GM19238 (cell line): Measurements from ENCODE around the gene MFSD12.
"Not testable (repeated sequence)": the region's sequence is repeated elsewhere in the genome, so short reads cannot be mapped to it uniquely, and the experiment has no call there.

ENCODE experiments used
- DNase-seq: peaks from one replicate; pipeline ENCODE4 v3.0.0; 2011; ENCODE audit warnings: low spot score; ENCODE audit not compliant: insufficient read length

MFSD12 gene

DNA sequence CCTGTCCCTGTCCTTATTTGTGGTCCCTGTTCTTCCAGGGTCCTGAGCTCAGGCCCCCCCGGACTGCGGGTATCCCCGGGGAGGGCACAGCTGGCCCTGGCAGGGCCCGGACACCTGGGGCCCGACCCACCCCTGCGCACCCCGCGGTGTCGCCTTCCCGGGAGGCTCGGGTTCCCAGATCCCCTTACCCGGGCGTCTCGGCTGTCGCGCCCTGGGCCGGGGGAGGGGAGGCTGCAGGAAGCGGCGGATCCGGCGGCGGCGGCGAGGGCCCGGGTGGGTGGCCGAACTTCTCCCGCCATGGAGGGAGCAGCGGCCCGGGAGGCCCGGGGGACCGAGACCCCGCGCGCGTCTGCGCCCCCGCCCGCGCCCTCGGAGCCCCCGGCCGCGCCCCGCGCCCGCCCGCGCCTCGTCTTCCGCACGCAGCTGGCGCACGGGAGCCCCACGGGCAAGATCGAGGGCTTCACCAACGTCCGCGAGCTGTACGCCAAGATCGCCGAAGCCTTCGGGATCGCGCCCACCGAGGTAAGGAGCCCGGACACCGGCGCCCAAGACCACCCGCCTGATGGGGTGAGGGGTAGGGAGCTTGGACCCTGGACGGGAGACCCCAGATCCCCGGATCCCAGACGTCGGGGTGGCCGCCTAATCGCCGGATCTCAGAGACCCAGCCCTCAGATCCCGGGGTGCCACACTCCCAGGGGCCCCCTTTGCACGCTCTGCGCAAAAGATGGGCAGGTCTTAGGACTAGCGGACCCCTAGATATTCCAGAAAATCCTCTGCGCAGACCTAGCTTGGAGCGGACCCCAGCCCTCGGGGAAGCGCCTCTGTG, 28.1 kb upstream of the MFSD12 start, which contains the start of gene GIPC3:
TSS of gene GIPC3 (plus strand) at position 178 of the 826 bp plus-strand sequence. CDS start at position 298, 120 bp downstream.
- DNase-seq, result no peak

- not testable (repeated sequence) for DNase-seq
These were observed 26.8 kb upstream of the MFSD12 start for GRCh38 chr19:3584036-3584802.

DNA sequence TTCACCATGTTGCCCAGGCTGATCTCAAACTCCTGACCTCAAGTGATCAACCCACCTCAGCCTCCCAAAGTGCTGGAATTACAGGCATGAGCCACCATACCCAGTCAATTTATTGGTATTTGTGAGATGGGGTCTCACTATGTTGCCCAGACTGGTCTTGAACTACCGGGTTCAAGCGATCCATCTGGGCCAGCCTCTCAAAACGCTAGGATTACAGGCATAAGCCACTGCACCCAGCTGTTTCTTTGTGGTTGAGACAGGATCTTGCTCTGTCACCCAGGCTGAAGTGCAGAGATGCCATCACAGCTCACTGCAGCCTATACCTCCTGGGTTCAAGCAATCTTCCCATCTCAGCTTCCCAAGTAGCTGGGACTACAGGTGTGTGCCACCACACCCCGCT, 24.4 kb upstream of the MFSD12 start:
- not testable (repeated sequence) for DNase-seq

DNA sequence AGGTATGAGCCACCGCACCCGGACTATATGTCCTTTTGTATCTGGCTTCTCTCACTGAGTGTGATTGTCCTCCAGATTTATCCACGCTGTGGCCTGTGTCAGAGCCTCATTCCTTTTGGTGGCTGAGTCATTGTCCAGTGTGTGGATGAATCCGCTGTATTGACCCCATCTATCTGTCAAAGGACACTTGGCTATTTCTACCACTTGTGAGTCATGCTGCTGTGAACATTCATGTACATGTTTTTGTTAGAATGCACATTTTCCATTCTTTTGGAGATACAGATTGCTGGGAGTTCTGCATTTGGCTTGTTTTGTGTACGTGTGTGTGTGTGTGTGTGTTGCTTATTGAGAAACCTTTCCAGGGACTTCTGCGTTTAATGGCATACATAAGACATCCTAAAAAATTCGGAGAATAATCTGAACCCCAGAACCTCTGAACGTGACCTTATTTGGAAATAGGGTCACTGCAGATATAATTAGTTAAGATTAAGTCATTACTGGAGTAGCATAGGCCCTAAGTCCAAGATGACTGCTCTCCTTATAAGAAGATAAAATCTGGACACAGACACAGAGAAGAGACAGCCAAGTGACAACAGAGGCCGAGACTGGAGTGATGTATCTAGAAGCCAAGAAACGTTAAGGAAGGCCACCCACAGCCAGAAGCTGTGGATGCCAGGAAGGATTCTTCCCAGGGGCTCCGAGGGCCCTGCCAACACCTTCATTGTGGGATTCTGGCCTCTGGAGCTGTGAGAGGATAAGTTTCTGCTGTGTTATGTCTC, 23.0 kb upstream of the MFSD12 start:
- no peak for DNase-seq

DNA sequence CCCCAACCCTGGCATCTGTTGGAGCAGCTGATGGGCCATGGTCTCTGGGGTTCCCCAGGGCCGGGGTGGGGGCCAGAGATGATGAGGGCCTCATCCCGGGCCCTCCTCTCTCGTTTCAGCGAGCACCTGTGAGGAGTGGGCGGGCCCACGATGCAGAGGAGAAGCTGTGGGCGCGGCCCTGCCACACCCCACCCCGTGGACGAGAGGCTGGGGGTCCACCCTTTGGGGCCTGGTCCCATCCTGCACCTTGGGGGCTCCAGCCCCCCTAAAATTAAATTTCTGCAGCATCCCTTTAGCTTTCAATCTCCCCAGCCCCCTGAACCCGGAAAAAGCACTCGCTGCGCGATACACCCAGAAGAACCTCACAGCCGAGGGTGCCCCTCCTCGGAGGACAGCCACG, 21.0 kb upstream of the MFSD12 start:
- no peak for DNase-seq

DNA sequence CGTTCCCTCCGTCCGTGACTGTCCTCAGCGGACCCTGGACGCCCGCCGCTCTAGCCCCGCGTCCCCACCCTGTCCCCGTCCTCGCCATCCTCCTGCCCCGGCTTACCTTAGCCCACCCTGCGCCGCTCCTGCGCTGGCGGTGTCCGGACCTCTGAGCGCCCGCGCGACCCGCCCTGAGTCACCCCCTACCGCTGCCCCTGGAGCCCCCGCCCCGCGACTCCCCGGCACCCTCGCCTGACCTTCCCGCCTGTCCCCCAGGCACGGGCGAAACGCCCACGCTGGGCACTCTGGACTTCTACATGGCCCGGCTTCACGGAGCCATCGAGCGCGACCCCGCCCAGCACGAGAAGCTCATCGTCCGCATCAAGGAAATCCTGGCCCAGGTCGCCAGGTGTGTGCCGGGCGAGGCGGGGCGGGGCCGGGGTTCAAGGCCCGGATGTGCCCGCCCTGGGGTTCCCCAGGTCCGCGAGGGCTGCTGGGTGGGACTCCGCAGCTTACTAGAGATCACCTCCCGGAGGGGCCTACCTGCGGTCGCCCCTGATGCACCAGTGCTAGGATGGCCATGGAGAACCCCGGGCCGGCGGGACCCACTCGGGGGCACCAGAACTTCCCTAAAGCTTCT, 20.4 kb upstream of the MFSD12 start:
- DNase-seq, result no peak

DNA sequence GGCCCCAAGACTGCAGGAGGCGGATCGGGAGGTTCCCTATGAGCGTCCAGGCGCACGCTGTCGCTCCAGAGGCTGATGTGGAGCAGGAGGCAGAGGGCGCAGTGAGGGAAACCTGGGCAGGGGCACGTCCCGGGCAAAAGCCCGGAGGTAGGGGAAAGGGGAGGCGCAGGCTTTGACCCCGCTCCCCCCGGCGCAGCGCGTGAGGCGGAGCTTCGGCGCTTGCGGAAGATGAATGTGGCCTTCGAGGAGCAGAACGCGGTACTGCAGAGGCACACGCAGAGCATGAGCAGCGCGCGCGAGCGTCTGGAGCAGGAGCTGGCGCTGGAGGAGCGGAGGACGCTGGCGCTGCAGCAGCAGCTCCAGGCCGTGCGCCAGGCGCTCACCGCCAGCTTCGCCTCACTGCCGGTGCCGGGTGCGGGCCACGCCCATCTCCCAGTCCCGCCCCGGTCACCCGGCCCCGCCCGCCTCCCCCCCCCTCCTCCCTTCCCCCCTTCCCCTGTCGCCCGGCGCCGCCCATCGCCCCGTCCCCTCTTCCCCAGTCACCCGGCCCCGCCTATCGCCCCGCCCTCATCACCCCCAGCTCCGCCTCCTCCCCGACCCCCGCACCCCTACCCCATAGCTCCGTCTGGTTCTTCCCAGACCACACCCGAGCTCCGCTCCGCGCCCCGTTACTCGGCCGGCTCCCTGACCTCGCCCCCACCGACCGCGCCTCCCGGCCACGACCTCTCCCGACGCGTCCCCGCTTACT, 19.5 kb upstream of the MFSD12 start:
- DNase-seq, result no peak

GRCh38 chr19:3575949-3576673, 18.7 kb upstream of the MFSD12 start:
- no peak for DNase-seq

DNA sequence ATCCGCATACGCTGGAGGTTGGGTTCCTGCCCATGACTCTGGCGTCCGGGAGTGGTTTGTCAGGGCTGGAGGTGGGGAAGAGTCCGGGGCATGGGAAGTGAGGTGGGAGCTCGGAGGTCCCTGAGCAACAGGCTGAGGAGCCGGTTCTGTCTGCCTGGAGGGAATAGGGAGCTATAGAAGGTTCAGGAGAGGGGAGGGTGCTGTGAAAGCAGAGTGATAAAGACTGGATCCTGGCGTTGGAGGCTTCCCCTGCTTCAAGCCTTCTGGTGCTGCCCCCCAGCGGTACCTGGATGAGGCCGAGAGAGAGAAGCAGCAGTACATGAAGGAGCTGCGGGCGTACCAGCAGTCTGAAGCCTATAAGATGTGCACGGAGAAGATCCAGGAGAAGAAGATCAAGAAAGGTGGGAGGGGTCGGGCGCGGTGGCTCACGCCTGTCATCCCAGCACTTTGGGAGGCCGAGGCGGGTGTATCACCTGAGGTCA, 17.9 kb upstream of the MFSD12 start:
- no peak for DNase-seq

GRCh38 chr19:3573858-3574637, 16.7 kb upstream of the MFSD12 start:
- peak; percentile 78 for DNase-seq

- no peak for DNase-seq
These were observed 15.9 kb upstream of the MFSD12 start for GRCh38 chr19:3573162-3573857.

- DNase-seq, result no peak
These were observed 15.4 kb upstream of the MFSD12 start, which contains the start of gene HMG20B for GRCh38 chr19:3572855-3573161. TSS of gene HMG20B (plus strand) at chr19:3572944. CDS start at chr19:3573310, 366 bp downstream.

GRCh38 chr19:3572132-3572854, 14.9 kb upstream of the MFSD12 start:
- peak; percentile 97 for DNase-seq

DNA sequence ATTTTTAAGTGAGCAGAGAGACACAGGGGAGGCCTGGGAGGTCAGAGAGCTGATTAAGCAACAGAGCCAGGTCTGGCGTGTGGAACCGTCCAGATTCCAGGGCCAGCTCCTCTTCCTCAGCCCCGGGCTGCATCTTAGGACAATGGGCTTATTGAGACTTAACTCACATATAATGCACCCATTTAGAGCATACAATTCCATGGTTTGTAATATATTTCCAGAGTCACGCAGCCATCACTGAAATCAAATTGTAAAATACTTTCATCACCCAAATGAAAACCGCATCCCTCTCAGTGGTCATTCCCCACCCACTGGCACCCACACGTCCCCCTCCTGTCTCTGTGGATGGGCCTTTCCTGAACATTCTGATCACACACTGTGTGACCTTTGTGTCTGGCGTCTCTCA, 13.2 kb upstream of the MFSD12 start:
- DNase-seq, result no peak

DNA sequence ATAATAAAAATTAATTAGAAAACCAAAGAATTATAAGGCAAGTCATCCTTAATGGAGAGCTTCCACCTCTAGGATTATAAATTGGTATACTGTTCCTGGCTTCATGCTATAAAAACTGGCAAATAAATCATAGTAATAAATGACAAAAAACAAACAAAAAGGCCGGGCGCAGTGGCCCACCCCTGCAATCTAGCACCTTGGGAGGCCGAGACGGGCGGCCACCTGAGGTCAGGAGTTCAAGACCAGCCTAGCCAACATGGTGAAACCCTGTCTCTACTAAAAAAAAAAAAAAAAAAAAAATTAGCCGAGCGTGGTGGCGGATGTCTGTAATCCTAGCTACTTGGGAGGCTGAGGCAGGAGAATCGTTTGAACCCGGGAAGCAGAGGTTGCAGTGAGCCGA, 12.7 kb upstream of the MFSD12 start:
- not testable (repeated sequence) for DNase-seq

- no peak for DNase-seq
These were observed 7.8 kb upstream of the MFSD12 start for GRCh38 chr19:3565139-3565538.

GRCh38 chr19:3563709-3564524, 6.5 kb upstream of the MFSD12 start:
- DNase-seq, result no peak
